GM23338 (cell line): ENCODE data around the gene GRID1. TPM values are rescaled to one million over a fixed set of nuclear protein-coding genes. Genes with fewer than 3 reads are reported as not detected.

Experiments
- ATAC-seq: fragments of 200-7000 bp; cut with Tn5 transposase; 3 replicates; pipeline ENCODE4 v1.9.1; 2020
- DNase-seq: peaks from one replicate; pipeline ENCODE4 v3.0.0-alpha.2; 2015; ENCODE audit warnings: low spot score
- H2AFZ ChIP-seq: fragments of 200-600 bp; sonication (generic); 2 replicates; pipeline ENCODE4 v1.8.0; 2016; ENCODE audit warnings: antibody characterized with exemption, mild to moderate bottlenecking, moderate library complexity
- H3F3A ChIP-seq: fragments of 200-600 bp; sonication (generic); replicated peaks from 2 replicates; pipeline ENCODE4 v1.8.0; 2017; ENCODE audit warnings: antibody characterized with exemption, mixed run types, low read depth
- H3K27ac ChIP-seq: fragments of 200-600 bp; sonication (generic); 2 replicates; pipeline ENCODE4 v1.6.1; 2016; ENCODE audit warnings: low read depth
- H3K27me3 ChIP-seq: fragments of 200-600 bp; sonication (generic); 2 replicates; pipeline ENCODE4 v1.8.0; 2016; ENCODE audit warnings: mild to moderate bottlenecking, mixed run types, moderate library complexity; ENCODE audit not compliant: insufficient read depth
- H3K36me3 ChIP-seq: fragments of 200-600 bp; sonication (generic); 2 replicates; pipeline ENCODE4 v1.8.0; 2016; ENCODE audit warnings: mild to moderate bottlenecking; ENCODE audit not compliant: insufficient read depth
- H3K4me1 ChIP-seq: fragments of 200-600 bp; sonication (generic); 2 replicates; pipeline ENCODE4 v1.8.0; 2016; ENCODE audit warnings: mild to moderate bottlenecking, moderate library complexity; ENCODE audit not compliant: insufficient read depth
- H3K4me2 ChIP-seq: fragments of 200-600 bp; sonication (generic); 2 replicates; pipeline ENCODE4 v1.7.1; 2017; ENCODE audit warnings: mixed run types
- H3K4me3 ChIP-seq: fragments of 200-600 bp; sonication (generic); 2 replicates; pipeline ENCODE4 v1.6.1; 2016; ENCODE audit warnings: mixed run types
- H3K79me2 ChIP-seq: fragments of 200-600 bp; sonication (generic); replicated peaks from 2 replicates; pipeline ENCODE4 v1.8.0; 2017; ENCODE audit warnings: mild to moderate bottlenecking; ENCODE audit not compliant: insufficient read depth
- H3K9me2 ChIP-seq: fragments of 200-600 bp; sonication (generic); 2 replicates; pipeline ENCODE4 v1.8.0; 2017; ENCODE audit not compliant: insufficient read depth
- H4K20me1 ChIP-seq: fragments of 200-600 bp; sonication (generic); replicated peaks from 2 replicates; pipeline ENCODE4 v1.8.0; 2017; ENCODE audit warnings: mild to moderate bottlenecking; ENCODE audit not compliant: insufficient read depth
- H3K27ac Mint-ChIP-seq: 2 replicates; pipeline ENCODE4 v1.8.0; 2020; ENCODE audit warnings: inconsistent platforms, mild to moderate bottlenecking, moderate library complexity, mixed read lengths
- H3K27me3 Mint-ChIP-seq: 3 replicates; pipeline ENCODE4 v1.8.0; 2022; ENCODE audit warnings: low read depth, mild to moderate bottlenecking, moderate library complexity, mixed read lengths, inconsistent platforms; ENCODE audit not compliant: insufficient read depth, poor library complexity
- H3K36me3 Mint-ChIP-seq: 3 replicates; pipeline ENCODE4 v1.8.0; 2021; ENCODE audit warnings: low read depth, mild to moderate bottlenecking, inconsistent platforms, moderate library complexity, mixed read lengths
- H3K4me1 Mint-ChIP-seq: 3 replicates; pipeline ENCODE4 v1.8.0; 2020; ENCODE audit warnings: mild to moderate bottlenecking, inconsistent platforms, mixed read lengths
- H3K4me3 Mint-ChIP-seq: 3 replicates; pipeline ENCODE4 v1.8.0; 2021; ENCODE audit warnings: moderate library complexity, mild to moderate bottlenecking, inconsistent platforms, mixed read lengths
- H3K9me3 Mint-ChIP-seq: 3 replicates; pipeline ENCODE4 v1.8.0; 2020; ENCODE audit warnings: moderate library complexity, mild to moderate bottlenecking, inconsistent platforms, mixed read lengths
- EZH2 ChIP-seq: fragments of 200-600 bp; sonication (generic); IDR thresholded peaks from one replicate; pipeline ENCODE4 v1.8.0; 2017; ENCODE audit warnings: antibody characterized with exemption, mild to moderate bottlenecking, low read depth; ENCODE audit not compliant: unreplicated experiment
- EZH2phosphoT487 ChIP-seq: fragments of 200-600 bp; sonication (generic); IDR thresholded peaks from one replicate; pipeline ENCODE4 v1.8.1; 2018; ENCODE audit warnings: antibody characterized with exemption; ENCODE audit not compliant: unreplicated experiment
- NANOG ChIP-seq: IDR thresholded peaks from 2 replicates; pipeline ENCODE4 v1.6.1; 2016; ENCODE audit warnings: antibody characterized with exemption, borderline replicate concordance
- STAT1 ChIP-seq: IDR thresholded peaks from one replicate; pipeline ENCODE4 v1.6.1; 2016; ENCODE audit warnings: antibody characterized with exemption; ENCODE audit not compliant: unreplicated experiment
- ZNF114 ChIP-seq: fragments of 250-450 bp; sonication (Bioruptor Pico); IDR thresholded peaks from 2 replicates; pipeline ENCODE4 v1.5.0; 2020; ENCODE audit warnings: mild to moderate bottlenecking, moderate library complexity
- ZNF331 ChIP-seq: fragments of 250-450 bp; sonication (Bioruptor Pico); IDR thresholded peaks from 2 replicates; pipeline ENCODE4 v1.5.0; 2020; ENCODE audit warnings: low read depth, mild to moderate bottlenecking, moderate library complexity
- polyA plus RNA-seq: library from polyadenylated mRNA; unstranded; fragments of >200 nt; fragmentation: Nextera tagmentation; extraction: Ambion mirVana; gene quantifications from 2 replicates; pipeline ENCODE4 v1.2.1, GENCODE V29; 2016
- total RNA-seq: library from RNA; depleted of rRNA; stranded (reverse); fragments of >200 nt; shearing (Covaris generic); gene quantifications from 2 replicates; pipeline ENCODE4 v1.2.3, GENCODE V29; 2014
- TF ChIP-seq, protein P1 (sequence below), 2 experiments: fragments of 200-600 bp in 1 of 2; sonication (generic) in 1 of 2; conservative IDR thresholded peaks; 2 replicates each; pipeline versions ENCODE4 v1.5.1 to v1.6.1; 2016 to 2017; ENCODE audit warnings: antibody characterized with exemption in 2 of 2, low read depth in 2 of 2, mild to moderate bottlenecking in 2 of 2, moderate library complexity in 1 of 2
- TF ChIP-seq, protein P2 (sequence below): fragments of 250-450 bp; sonication (Bioruptor Pico); IDR thresholded peaks from 2 replicates; pipeline ENCODE4 v1.5.0; 2020; ENCODE audit warnings: mild to moderate bottlenecking, moderate library complexity

GRID1 gene
- total and polyA plus RNA-seq, 2 experiments from 2014 or later, result 0.14 to 0.15 TPM

DNA sequence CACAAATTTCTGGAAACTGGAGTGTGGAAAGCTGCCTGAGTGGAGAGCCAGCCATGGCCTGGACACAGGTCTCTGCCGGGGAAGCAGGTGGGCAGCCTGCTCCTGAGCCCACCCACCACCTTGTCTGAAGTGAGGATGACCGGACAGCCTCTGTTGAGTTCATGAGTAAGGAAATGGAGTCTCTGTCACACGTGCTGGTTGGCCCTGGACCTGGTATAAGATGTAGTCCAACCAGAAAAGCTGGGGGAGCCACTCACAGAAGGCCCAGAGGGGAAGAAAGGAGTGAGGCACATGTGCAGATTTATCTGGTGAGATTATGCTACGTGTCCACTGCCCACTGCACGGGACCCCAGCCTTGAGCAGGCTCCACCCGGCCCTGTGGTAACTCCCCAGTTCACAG lies 383.5 kb downstream of the GRID1 start:
- Mint-ChIP-seq H3K4me3 (no peak overlapping the region), H3K27me3 (peaks cover 2% of the 10 kb centered on the region), H3K4me1 (peaks cover 4% of the 10 kb centered on the region; the same call in 1 of the 3 replicates), H3K27ac (no peak overlapping the region), H3K36me3 (peaks cover 2% of the 10 kb centered on the region; the same call in 1 of the 3 replicates), H3K9me3 (peaks cover 76% of the 10 kb centered on the region)
- no peaks in the 10 kb centered on the region for H3K79me2 ChIP-seq
- H4K20me1 ChIP-seq, result no peaks in the 10 kb centered on the region
- H3K36me3 ChIP-seq, result no peaks in the 10 kb centered on the region
- no peak for TF ChIP-seq STAT1
- no peak for TF ChIP-seq ZNF331 (CRISPR knock-in tag)
- no peak for TF ChIP-seq EZH2phosphoT487
- TF ChIP-seq, protein P1, sequence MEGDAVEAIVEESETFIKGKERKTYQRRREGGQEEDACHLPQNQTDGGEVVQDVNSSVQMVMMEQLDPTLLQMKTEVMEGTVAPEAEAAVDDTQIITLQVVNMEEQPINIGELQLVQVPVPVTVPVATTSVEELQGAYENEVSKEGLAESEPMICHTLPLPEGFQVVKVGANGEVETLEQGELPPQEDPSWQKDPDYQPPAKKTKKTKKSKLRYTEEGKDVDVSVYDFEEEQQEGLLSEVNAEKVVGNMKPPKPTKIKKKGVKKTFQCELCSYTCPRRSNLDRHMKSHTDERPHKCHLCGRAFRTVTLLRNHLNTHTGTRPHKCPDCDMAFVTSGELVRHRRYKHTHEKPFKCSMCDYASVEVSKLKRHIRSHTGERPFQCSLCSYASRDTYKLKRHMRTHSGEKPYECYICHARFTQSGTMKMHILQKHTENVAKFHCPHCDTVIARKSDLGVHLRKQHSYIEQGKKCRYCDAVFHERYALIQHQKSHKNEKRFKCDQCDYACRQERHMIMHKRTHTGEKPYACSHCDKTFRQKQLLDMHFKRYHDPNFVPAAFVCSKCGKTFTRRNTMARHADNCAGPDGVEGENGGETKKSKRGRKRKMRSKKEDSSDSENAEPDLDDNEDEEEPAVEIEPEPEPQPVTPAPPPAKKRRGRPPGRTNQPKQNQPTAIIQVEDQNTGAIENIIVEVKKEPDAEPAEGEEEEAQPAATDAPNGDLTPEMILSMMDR (conservative IDR thresholded peaks at IDR 0.05; ENCODE audit: low read depth in 2 of 2), result no peak
- TF ChIP-seq EZH2, result no peak
- TF ChIP-seq, protein P2, sequence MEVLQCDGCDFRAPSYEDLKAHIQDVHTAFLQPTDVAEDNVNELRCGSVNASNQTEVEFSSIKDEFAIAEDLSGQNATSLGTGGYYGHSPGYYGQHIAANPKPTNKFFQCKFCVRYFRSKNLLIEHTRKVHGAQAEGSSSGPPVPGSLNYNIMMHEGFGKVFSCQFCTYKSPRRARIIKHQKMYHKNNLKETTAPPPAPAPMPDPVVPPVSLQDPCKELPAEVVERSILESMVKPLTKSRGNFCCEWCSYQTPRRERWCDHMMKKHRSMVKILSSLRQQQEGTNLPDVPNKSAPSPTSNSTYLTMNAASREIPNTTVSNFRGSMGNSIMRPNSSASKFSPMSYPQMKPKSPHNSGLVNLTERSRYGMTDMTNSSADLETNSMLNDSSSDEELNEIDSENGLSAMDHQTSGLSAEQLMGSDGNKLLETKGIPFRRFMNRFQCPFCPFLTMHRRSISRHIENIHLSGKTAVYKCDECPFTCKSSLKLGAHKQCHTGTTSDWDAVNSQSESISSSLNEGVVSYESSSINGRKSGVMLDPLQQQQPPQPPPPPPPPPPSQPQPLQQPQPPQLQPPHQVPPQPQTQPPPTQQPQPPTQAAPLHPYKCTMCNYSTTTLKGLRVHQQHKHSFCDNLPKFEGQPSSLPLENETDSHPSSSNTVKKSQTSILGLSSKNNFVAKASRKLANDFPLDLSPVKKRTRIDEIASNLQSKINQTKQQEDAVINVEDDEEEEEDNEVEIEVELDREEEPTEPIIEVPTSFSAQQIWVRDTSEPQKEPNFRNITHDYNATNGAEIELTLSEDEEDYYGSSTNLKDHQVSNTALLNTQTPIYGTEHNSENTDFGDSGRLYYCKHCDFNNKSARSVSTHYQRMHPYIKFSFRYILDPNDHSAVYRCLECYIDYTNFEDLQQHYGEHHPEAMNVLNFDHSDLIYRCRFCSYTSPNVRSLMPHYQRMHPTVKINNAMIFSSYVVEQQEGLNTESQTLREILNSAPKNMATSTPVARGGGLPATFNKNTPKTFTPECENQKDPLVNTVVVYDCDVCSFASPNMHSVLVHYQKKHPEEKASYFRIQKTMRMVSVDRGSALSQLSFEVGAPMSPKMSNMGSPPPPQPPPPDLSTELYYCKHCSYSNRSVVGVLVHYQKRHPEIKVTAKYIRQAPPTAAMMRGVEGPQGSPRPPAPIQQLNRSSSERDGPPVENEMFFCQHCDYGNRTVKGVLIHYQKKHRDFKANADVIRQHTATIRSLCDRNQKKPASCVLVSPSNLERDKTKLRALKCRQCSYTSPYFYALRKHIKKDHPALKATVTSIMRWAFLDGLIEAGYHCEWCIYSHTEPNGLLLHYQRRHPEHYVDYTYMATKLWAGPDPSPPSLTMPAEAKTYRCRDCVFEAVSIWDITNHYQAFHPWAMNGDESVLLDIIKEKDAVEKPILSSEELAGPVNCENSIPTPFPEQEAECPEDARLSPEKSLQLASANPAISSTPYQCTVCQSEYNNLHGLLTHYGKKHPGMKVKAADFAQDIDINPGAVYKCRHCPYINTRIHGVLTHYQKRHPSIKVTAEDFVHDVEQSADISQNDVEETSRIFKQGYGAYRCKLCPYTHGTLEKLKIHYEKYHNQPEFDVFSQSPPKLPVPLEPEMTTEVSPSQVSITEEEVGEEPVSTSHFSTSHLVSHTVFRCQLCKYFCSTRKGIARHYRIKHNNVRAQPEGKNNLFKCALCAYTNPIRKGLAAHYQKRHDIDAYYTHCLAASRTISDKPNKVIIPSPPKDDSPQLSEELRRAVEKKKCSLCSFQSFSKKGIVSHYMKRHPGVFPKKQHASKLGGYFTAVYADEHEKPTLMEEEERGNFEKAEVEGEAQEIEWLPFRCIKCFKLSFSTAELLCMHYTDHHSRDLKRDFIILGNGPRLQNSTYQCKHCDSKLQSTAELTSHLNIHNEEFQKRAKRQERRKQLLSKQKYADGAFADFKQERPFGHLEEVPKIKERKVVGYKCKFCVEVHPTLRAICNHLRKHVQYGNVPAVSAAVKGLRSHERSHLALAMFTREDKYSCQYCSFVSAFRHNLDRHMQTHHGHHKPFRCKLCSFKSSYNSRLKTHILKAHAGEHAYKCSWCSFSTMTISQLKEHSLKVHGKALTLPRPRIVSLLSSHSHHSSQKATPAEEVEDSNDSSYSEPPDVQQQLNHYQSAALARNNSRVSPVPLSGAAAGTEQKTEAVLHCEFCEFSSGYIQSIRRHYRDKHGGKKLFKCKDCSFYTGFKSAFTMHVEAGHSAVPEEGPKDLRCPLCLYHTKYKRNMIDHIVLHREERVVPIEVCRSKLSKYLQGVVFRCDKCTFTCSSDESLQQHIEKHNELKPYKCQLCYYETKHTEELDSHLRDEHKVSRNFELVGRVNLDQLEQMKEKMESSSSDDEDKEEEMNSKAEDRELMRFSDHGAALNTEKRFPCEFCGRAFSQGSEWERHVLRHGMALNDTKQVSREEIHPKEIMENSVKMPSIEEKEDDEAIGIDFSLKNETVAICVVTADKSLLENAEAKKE (CRISPR knock-in tag), result no peak
- TF ChIP-seq ZNF114 (CRISPR knock-in tag), result no peak
- TF ChIP-seq NANOG, result no peak
- DNase-seq (no peak), ATAC-seq (no peak)
- no peaks in the 10 kb centered on the region for H3K27me3 ChIP-seq
- H3K9me2 ChIP-seq, result no peaks in the 10 kb centered on the region
- no peak overlapping the region for H3K4me3 ChIP-seq
- no peak overlapping the region for H2AFZ ChIP-seq
- no peak overlapping the region for H3K27ac ChIP-seq
- no peaks in the 10 kb centered on the region for H3F3A ChIP-seq
- H3K4me2 ChIP-seq, result no peak overlapping the region
- no peaks in the 10 kb centered on the region for H3K4me1 ChIP-seq
